GM12878 (cell line): ENCODE measurements around the gene GPR152. TPM values are rescaled to one million over a fixed set of nuclear protein-coding genes. Genes with fewer than 3 reads are reported as not detected.

Source experiments
- CBFB ChIP-seq: IDR thresholded peaks from 2 replicates; pipeline ENCODE4 v1.6.1; 2016; ENCODE audit warnings: antibody characterized with exemption, low read depth
- CEBPZ ChIP-seq: fragments of 150-350 bp; IDR thresholded peaks from 2 replicates; pipeline ENCODE4 v1.6.1; 2016; ENCODE audit warnings: low read depth, low read length
- CTCF ChIP-seq, 3 experiments: IDR thresholded peaks in 2 of 3; conservative IDR thresholded peaks in 1 of 3; 2 replicates each; pipeline ENCODE4 v1.5.1; 2011; ENCODE audit warnings: low read depth in 3 of 3, low read length in 3 of 3, mild to moderate bottlenecking in 3 of 3, control low read depth in 2 of 3, moderate library complexity in 2 of 3, inconsistent platforms in 1 of 3, mixed read lengths in 1 of 3; ENCODE audit not compliant: control insufficient read depth in 2 of 3, insufficient read depth in 1 of 3; ENCODE audit errors: extremely low read depth in 1 of 3
- E4F1 ChIP-seq: fragments of 450-650 bp; IDR thresholded peaks from 2 replicates; pipeline ENCODE4 v1.6.1; 2018; ENCODE audit warnings: borderline replicate concordance, mild to moderate bottlenecking; ENCODE audit not compliant: partially characterized antibody
- IKZF2 ChIP-seq, 2 experiments: fragments of 450-650 bp; IDR thresholded peaks; 2 replicates each; pipeline ENCODE4 v1.6.1; 2017; ENCODE audit warnings: mild to moderate bottlenecking in 2 of 2, moderate library complexity in 2 of 2
- LARP7 ChIP-seq: fragments of 450-650 bp; IDR thresholded peaks from 2 replicates; pipeline ENCODE4 v1.6.1; 2017; ENCODE audit warnings: mild to moderate bottlenecking
- NR2C1 ChIP-seq: fragments of 450-650 bp; IDR thresholded peaks from 2 replicates; pipeline ENCODE4 v1.6.1; 2017; ENCODE audit warnings: antibody characterized with exemption, mild to moderate bottlenecking, moderate library complexity
- PKNOX1 ChIP-seq: fragments of 450-650 bp; IDR thresholded peaks from 2 replicates; pipeline ENCODE4 v1.6.1; 2016; ENCODE audit warnings: mild to moderate bottlenecking
- POLR2AphosphoS5 ChIP-seq: IDR thresholded peaks from 2 replicates; pipeline ENCODE4 v1.6.1; 2011; ENCODE audit warnings: mild to moderate bottlenecking, low read length, inconsistent platforms
- RB1 ChIP-seq: fragments of 450-650 bp; formaldehyde crosslinking; IDR thresholded peaks from 2 replicates; pipeline ENCODE4 v1.6.1; 2017; ENCODE audit warnings: mild to moderate bottlenecking, borderline replicate concordance
- SMARCA5 ChIP-seq: fragments of 450-650 bp; IDR thresholded peaks from 2 replicates; pipeline ENCODE4 v1.6.1; 2017; ENCODE audit warnings: mild to moderate bottlenecking
- SP1 ChIP-seq: IDR thresholded peaks from one replicate; pipeline ENCODE4 v1.6.1; 2011; ENCODE audit warnings: low read depth, low read length
- SUPT20H ChIP-seq: IDR thresholded peaks from 2 replicates; pipeline ENCODE4 v1.6.1; 2011; ENCODE audit warnings: low read depth, mild to moderate bottlenecking, low read length, moderate library complexity, borderline replicate concordance; ENCODE audit not compliant: control insufficient read depth
- ZNF217 ChIP-seq: fragments of 450-650 bp; IDR thresholded peaks from 2 replicates; pipeline ENCODE4 v1.6.1; 2017; ENCODE audit warnings: antibody characterized with exemption, mild to moderate bottlenecking
- ZNF687 ChIP-seq: fragments of 450-650 bp; IDR thresholded peaks from 2 replicates; pipeline ENCODE4 v1.6.1; 2017; ENCODE audit warnings: mild to moderate bottlenecking, moderate library complexity
- polyA plus RNA-seq, 11 experiments: library from polyadenylated mRNA; depleted of rRNA in 4 of 11; unstranded in 6 of 11; stranded (reverse) in 5 of 11; fragments of >200 nt; fragmentation: Nextera tagmentation in 4 of 11; fragmentation: Illumina TruSeq in 1 of 11; extraction: Ambion mirVana in 4 of 11; extraction: Trizol in 1 of 11; gene quantifications; 1 replicate in 1 of 11; 2 replicates in 10 of 11; pipeline versions ENCODE4 v1.2.1 to v1.2.3, GENCODE V29; 2011 to 2016; ENCODE audit warnings: inconsistent platforms in 2 of 11, missing spikeins in 2 of 11, low read depth in 1 of 11
- total RNA-seq, 4 experiments: library from RNA; depleted of rRNA in 3 of 4; stranded (reverse); fragments of >200 nt in 3 of 4; fragmentation: Illumina TruSeq in 1 of 4; extraction: Trizol in 1 of 4; gene quantifications; 2 replicates each; pipeline versions ENCODE4 v1.2.1 to v1.2.3, GENCODE V29; 2013 to 2021

The GPR152 gene
- total and polyA plus RNA-seq, 10 of the 15 experiments (the other 5 are each of a cell fraction or from before 2014, with no cell fraction given), result not detected

- peak in 1 of 3 experiments; percentile 19; a peak in 1 of 6 replicates for TF ChIP-seq CTCF (IDR thresholded peaks at IDR 0.05 in 2 of 3, conservative IDR thresholded peaks at IDR 0.05 in 1 of 3; ENCODE audit: control insufficient read depth in 2 of 3, extremely low read depth in 1 of 3, insufficient read depth in 1 of 3, low read depth in 3 of 3, low read length in 3 of 3)
- peak; percentile 51; the same call in 1 of the 2 replicates for TF ChIP-seq LARP7
- no peak for TF ChIP-seq IKZF2 (IDR thresholded peaks at IDR 0.05)
- TF ChIP-seq CEBPZ, result no peak
- no peak for TF ChIP-seq SUPT20H
- peak; percentile 98 for TF ChIP-seq PKNOX1
- TF ChIP-seq SMARCA5, result peak; percentile 60; the same call in 1 of the 2 replicates
- TF ChIP-seq E4F1, result peak; percentile 58
- peak; percentile 70 for TF ChIP-seq POLR2AphosphoS5
- TF ChIP-seq CBFB, result 0 out of 2 replicates have a peak, but pooled peaks have one; percentile 33
- peak; percentile 90 for TF ChIP-seq SP1
- peak; percentile 99 for TF ChIP-seq ZNF687
- TF ChIP-seq NR2C1, result no peak
- TF ChIP-seq ZNF217, result no peak
- 0 out of 2 replicates have a peak, but pooled peaks have one; percentile 65 for TF ChIP-seq RB1
Observed at GRCh38 chr11:67482827-67483798, 30.6 kb upstream of the GPR152 start, which contains the start of gene AIP (continued).
